Transverse colon (tissue), 4 donors: ENCODE data around the gene MRPL28.

Experiments
- EP300 ChIP-seq: sonication (generic); formaldehyde crosslinking; IDR thresholded peaks from one replicate; pipeline ENCODE4 v1.6.1; 2017; ENCODE audit warnings: antibody characterized with exemption, low read depth
- POLR2AphosphoS5 ChIP-seq, 3 donors: sonication (generic); formaldehyde crosslinking; IDR thresholded peaks; one replicate each; pipeline ENCODE4 v1.6.1; 2016; ENCODE audit warnings: antibody characterized with exemption in 3 of 3
- TF ChIP-seq, protein P1 (sequence below), 5 experiments: fragments of 200-600 bp in 3 of 5; fragments of 450-650 bp in 2 of 5; sonication (generic) in 3 of 5; IDR thresholded peaks; 1 replicate in 2 of 5; 2 replicates in 3 of 5; pipeline ENCODE4 v1.5.1; 2016 to 2017; ENCODE audit warnings: antibody characterized with exemption in 5 of 5, inconsistent platforms in 3 of 5, mild to moderate bottlenecking in 2 of 5, moderate library complexity in 1 of 5

DNA sequence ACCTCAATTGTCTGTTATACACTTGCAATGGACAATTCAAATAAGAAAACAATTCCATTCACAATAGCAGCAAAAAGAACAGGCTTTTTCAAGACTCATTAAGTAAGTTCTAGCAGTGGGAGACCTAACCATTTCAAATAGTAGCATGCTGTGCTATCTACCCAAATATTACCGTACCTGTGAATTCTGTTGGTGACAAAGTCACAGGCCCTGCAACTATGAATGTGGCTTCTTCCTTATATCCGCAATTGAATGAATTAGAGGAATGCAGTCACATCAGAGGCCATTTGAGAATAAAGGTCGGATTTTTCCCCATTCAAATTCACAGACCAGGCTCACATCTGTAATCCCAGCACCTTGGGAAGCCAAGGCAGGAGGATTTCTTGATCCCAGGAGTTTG lies 25.9 kb upstream of the MRPL28 start:
- TF ChIP-seq, protein P1, sequence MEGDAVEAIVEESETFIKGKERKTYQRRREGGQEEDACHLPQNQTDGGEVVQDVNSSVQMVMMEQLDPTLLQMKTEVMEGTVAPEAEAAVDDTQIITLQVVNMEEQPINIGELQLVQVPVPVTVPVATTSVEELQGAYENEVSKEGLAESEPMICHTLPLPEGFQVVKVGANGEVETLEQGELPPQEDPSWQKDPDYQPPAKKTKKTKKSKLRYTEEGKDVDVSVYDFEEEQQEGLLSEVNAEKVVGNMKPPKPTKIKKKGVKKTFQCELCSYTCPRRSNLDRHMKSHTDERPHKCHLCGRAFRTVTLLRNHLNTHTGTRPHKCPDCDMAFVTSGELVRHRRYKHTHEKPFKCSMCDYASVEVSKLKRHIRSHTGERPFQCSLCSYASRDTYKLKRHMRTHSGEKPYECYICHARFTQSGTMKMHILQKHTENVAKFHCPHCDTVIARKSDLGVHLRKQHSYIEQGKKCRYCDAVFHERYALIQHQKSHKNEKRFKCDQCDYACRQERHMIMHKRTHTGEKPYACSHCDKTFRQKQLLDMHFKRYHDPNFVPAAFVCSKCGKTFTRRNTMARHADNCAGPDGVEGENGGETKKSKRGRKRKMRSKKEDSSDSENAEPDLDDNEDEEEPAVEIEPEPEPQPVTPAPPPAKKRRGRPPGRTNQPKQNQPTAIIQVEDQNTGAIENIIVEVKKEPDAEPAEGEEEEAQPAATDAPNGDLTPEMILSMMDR (IDR thresholded peaks at IDR 0.05), result no peak
- TF ChIP-seq POLR2AphosphoS5 (IDR thresholded peaks at IDR 0.05), result no peak
- no peak for TF ChIP-seq EP300
